ENCODE data around the gene INPP4B.

Gene INPP4B

DNA sequence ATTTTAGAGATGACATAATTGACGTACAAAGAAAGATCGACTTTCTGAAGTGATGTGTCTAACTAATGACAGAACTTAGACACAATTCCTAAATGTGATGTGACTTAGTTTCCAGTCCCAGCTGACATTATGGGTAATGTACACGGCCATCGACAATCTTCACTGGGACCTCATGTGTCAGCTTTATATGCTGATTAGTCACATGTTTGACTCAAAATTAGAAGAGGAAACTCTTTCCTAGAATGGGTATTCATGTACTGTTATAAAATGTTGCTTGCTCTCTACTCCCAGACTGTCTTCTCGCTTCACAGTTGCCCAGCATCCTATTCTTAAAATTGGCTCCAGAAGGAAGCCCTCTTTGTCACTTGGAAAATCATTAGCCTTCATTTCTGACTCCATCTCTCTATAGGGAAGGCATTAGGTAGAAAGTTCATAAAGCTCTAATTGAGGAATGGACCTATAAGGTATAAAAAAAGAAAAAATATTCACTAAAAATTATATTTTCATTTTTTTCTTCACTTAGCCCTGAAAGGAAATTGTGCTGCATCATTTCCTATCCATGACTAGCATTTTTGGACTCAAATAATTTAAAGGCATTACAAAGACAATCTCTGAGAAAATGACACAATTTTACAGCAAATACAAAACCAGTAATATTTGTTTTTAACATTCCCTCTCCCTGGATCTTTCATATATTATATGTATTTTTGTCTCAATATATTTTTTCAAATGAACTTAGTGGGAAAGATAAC is 554.6 kb downstream of the INPP4B start:
- Histone ChIP-seq H3K4me1 (ENCODE audit: insufficient read depth, low read length) (no peaks in the 10 kb centered on the region), H3K4me2 (ENCODE audit: insufficient read depth, low read length) (no peak overlapping the region), H3K36me3 (ENCODE audit: insufficient read depth, low read length) (peaks cover 3% of the 10 kb centered on the region; the same call in 1 of the 2 replicates), H3K9me3 (ENCODE audit: insufficient read depth, low read length, severe bottlenecking) (no peaks in the 10 kb centered on the region), H3K4me3 (ENCODE audit: low read depth in 1 of 2, low read length in 2 of 2) (no peak overlapping the region), H3K27me3 (ENCODE audit: insufficient read depth, low read length, poor library complexity) (no peaks in the 10 kb centered on the region), H2AFZ (ENCODE audit: low read depth, low read length) (no peak overlapping the region), H3K9ac (ENCODE audit: low read depth, low read length) (no peak overlapping the region), H3K79me2 (ENCODE audit: insufficient read depth, low read length) (no peaks in the 10 kb centered on the region), H3K27ac (ENCODE audit: low read length) (no peak overlapping the region), H4K20me1 (ENCODE audit: insufficient read depth, low read length) (no peaks in the 10 kb centered on the region)
- TF ChIP-seq, protein P1, sequence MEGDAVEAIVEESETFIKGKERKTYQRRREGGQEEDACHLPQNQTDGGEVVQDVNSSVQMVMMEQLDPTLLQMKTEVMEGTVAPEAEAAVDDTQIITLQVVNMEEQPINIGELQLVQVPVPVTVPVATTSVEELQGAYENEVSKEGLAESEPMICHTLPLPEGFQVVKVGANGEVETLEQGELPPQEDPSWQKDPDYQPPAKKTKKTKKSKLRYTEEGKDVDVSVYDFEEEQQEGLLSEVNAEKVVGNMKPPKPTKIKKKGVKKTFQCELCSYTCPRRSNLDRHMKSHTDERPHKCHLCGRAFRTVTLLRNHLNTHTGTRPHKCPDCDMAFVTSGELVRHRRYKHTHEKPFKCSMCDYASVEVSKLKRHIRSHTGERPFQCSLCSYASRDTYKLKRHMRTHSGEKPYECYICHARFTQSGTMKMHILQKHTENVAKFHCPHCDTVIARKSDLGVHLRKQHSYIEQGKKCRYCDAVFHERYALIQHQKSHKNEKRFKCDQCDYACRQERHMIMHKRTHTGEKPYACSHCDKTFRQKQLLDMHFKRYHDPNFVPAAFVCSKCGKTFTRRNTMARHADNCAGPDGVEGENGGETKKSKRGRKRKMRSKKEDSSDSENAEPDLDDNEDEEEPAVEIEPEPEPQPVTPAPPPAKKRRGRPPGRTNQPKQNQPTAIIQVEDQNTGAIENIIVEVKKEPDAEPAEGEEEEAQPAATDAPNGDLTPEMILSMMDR (IDR thresholded peaks at IDR 0.05; ENCODE audit: borderline replicate concordance, extremely low read depth, low read length, poor library complexity, severe bottlenecking), result no peak
- TF ChIP-seq EZH2 (IDR thresholded peaks at IDR 0.05; ENCODE audit: borderline replicate concordance, low read depth, low read length, severe bottlenecking), result no peak
- ATAC-seq (ENCODE audit: insufficient read depth, low read depth) (no peak), DNase-seq (no peak)

DNA sequence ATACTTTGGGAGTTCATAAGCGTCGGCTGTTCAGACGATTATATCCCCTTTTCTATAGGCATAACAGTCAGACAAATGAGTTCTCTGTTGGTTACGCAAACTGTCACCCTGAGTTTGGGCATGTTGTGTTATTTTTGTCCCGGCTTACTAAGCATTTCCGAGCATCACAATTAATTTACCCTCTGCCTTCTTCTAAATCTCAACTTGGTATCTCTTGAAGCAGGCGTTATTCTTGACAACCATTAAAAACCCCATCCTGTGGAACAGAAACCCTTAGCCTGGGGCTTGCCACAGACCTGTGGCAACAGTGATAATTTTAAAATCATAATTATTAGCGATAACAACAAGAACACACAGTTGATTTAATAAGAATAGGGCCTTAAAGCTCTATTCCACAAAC is 558.7 kb downstream of the INPP4B start:
- Histone ChIP-seq H3K27ac (ENCODE audit: low read length) (no peak overlapping the region), H3K9ac (ENCODE audit: low read depth, low read length) (no peak overlapping the region), H3K9me3 (ENCODE audit: insufficient read depth, low read length, severe bottlenecking) (no peaks in the 10 kb centered on the region), H3K4me2 (ENCODE audit: insufficient read depth, low read length) (no peak overlapping the region), H3K79me2 (ENCODE audit: insufficient read depth, low read length) (no peaks in the 10 kb centered on the region), H2AFZ (ENCODE audit: low read depth, low read length) (no peak overlapping the region), H4K20me1 (ENCODE audit: insufficient read depth, low read length) (no peaks in the 10 kb centered on the region), H3K27me3 (ENCODE audit: insufficient read depth, low read length, poor library complexity) (no peaks in the 10 kb centered on the region), H3K36me3 (ENCODE audit: insufficient read depth, low read length) (no peaks in the 10 kb centered on the region), H3K4me1 (ENCODE audit: insufficient read depth, low read length) (no peaks in the 10 kb centered on the region), H3K4me3 (ENCODE audit: low read depth in 1 of 2, low read length in 2 of 2) (no peak overlapping the region)
- DNase-seq (no peak), ATAC-seq (ENCODE audit: insufficient read depth, low read depth) (no peak)
- TF ChIP-seq, protein P1 (IDR thresholded peaks at IDR 0.05; ENCODE audit: borderline replicate concordance, extremely low read depth, low read length, poor library complexity, severe bottlenecking), result no peak
- TF ChIP-seq EZH2 (IDR thresholded peaks at IDR 0.05; ENCODE audit: borderline replicate concordance, low read depth, low read length, severe bottlenecking), result no peak

DNA sequence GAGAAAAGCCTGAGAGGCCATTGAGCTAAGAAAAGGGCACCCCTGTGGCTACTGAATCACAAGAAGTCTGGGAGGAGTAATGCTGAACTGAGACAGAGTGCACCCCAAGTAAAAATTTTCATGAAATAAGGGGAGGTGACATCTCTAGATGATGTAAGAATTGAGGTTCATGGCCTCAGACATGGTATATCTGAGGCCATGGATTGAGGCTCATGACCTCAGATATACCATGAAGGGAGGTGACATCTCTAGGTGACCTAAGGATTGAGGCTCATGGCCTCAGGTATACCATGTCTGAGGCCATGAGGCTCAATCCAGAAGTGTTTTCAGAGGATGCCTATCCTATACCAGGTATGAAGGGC is 560.9 kb downstream of the INPP4B start:
- no peak overlapping the region for H3K4me2 ChIP-seq (ENCODE audit: insufficient read depth, low read length)

More for the DNA sequence above, 560.9 kb downstream of the INPP4B start:
- Histone ChIP-seq H2AFZ (ENCODE audit: low read depth, low read length) (no peak overlapping the region), H3K79me2 (ENCODE audit: insufficient read depth, low read length) (no peaks in the 10 kb centered on the region), H3K4me3 (ENCODE audit: low read depth in 1 of 2, low read length in 2 of 2) (no peak overlapping the region), H3K9ac (ENCODE audit: low read depth, low read length) (no peak overlapping the region), H3K4me1 (ENCODE audit: insufficient read depth, low read length) (no peaks in the 10 kb centered on the region), H3K9me3 (ENCODE audit: insufficient read depth, low read length, severe bottlenecking) (no peaks in the 10 kb centered on the region), H3K27me3 (ENCODE audit: insufficient read depth, low read length, poor library complexity) (no peaks in the 10 kb centered on the region), H3K36me3 (ENCODE audit: insufficient read depth, low read length) (no peaks in the 10 kb centered on the region), H3K27ac (ENCODE audit: low read length) (no peak overlapping the region), H4K20me1 (ENCODE audit: insufficient read depth, low read length) (no peaks in the 10 kb centered on the region)
- DNase-seq (no peak), ATAC-seq (ENCODE audit: insufficient read depth, low read depth) (no peak)
- no peak for TF ChIP-seq EZH2 (IDR thresholded peaks at IDR 0.05; ENCODE audit: borderline replicate concordance, low read depth, low read length, severe bottlenecking)
- TF ChIP-seq, protein P1 (IDR thresholded peaks at IDR 0.05; ENCODE audit: borderline replicate concordance, extremely low read depth, low read length, poor library complexity, severe bottlenecking), result no peak

Measured in DND-41 (cell line).